Measurements from ENCODE around the gene CAMKMT. TPM values are rescaled to one million over a fixed set of nuclear protein-coding genes. Genes with fewer than 3 reads are reported as not detected.

The CAMKMT gene
- polyA plus RNA-seq (2013, experiment 1 of 2; ENCODE audit: insufficient read length) = 3.9 TPM
- 3.8 TPM for polyA plus RNA-seq (2013, experiment 2 of 2; ENCODE audit: insufficient read length)

DNA sequence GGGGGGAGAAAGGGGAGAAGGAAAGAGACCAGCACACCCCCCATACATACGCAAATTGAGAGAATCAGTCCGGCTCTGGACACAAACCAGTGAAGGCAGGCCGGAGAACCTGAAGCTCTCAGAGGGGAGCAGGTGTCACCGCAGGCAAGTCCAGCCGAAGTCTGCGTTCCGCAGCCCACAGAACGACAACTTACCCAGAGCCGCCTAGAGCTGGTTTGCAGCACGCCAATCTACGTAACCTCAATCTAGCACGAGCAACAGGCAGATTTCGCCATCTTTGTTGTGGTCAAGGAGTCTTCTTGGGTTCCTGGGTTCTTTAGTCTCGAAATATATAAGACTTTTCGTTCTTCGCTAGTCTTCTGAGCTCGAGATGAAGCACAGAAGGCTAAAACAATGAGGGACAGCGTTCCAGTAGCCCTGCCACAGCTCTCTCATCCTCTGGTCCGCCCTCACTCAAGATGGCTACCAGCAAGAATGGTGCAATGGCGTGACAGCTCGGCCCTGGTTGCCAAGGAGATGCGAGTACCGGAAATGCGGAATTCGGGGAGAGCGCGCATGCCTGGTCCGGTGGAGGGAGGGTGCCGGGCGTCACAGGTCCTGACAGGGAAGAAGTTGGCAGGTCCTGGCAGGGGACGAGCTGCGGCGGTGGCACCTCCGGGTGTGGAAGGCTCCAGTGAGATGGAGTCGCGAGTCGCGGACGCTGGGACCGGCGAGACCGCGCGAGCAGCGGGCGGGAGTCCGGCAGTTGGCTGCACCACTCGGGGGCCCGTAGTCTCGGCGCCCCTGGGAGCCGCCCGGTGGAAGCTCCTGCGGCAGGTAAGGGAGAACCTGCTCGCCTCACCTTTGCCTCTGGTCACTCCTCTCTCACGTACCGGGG lies at the start of gene CAMKMT, which contains the start of gene PREPL:
TSS of gene CAMKMT (plus strand) at position 618 of the 877 bp plus-strand sequence.
TSS of gene PREPL (minus strand) at position 165 of the 877 bp plus-strand sequence. CDS start 15,152 bp downstream, outside the sequence.
- peak; percentile 97 for DNase-seq

GRCh38 chr2:44314362-44314761 lies 47.4 kb upstream of the CAMKMT start:
- DNase-seq = no peak

DNA sequence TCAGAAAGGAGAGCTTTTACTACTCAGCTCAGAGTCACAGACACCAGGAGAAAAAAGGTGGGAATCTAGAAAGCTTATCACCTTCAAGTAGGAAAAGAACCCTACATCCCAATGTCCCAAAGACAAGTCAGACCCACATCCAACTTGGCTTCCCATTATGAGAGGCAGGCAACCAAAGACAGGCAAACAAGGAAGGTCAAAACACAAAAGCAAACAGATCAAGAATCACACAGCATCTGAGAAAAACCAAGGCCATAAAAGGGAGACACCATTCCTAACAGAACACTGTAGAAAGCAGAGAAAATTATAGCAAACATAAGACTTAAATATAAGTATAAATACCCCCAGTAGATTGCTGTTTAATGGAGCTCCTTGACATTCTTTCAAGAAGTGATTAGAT lies 45.8 kb upstream of the CAMKMT start:
- DNase-seq = no peak

GRCh38 chr2:44320832-44321231 lies 40.9 kb upstream of the CAMKMT start:
- no peak for DNase-seq

DNA sequence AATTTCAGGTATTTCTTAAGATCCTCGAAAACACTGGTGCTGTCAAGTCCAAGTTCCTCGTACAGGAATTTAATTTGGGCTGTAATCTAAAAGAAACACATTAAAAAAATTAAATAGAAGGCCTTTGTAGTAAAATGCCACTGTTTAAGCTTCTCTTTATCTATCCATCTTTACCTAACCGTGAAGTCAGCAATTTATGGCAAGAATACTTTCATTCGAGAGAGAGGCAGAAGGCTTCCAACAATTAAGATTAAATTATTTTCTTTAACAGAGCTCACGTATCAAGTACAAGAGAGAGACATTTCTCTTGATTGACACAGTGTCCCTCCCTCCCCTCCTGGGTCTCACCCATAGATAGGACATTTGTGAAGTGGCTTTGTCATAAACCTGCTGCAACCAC lies 40.4 kb upstream of the CAMKMT start:
- no peak for DNase-seq

GRCh38 chr2:44324971-44325426 lies 36.7 kb upstream of the CAMKMT start:
- peak; percentile 41 for DNase-seq

GRCh38 chr2:44325897-44326296 lies 35.9 kb upstream of the CAMKMT start:
- no peak for DNase-seq

GRCh38 chr2:44326548-44327264 lies 35.0 kb upstream of the CAMKMT start:
- no peak for DNase-seq

DNA sequence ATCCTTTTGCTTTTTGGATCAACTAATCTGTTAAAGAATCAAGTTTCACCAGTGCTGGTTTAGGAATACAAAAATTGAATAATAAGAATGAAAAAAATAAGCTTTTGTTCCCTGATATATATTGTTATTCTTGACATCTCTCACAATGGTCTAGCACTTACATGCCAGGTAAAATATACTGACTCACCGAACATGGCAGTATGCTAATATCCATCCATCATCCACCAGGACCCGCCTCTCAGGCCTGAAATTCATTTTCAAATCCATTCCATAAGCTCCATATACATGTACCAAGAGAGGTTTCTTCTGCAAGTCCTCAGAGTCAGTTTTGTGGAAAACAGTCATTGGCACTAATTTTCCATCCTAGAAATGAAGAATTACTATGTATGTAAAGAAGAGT lies 33.0 kb upstream of the CAMKMT start:
- DNase-seq = no peak

- no peak for DNase-seq
Observed at GRCh38 chr2:44329343-44329742, 32.4 kb upstream of the CAMKMT start.

- DNase-seq = peak; percentile 11
Observed at GRCh38 chr2:44330801-44331200, 30.9 kb upstream of the CAMKMT start.

DNA sequence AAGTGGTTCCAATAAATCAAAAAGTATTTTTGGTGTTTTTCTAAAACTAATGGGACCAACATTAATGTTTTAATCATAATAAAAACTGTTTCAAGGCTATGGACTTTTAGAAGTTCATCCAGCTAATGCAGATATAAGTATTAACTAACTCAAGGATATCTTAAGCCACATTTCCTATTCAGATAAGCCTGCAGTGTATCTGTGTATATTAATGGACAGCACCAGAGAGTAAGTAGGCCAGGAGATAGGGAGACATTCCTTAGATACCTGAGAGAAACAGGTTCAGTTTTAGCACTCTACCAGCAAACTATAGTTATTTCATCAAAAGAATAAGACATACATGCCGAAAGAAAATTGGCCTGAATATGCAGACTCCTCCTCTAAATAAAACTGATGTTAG lies 27.8 kb upstream of the CAMKMT start:
- DNase-seq = no peak

DNA sequence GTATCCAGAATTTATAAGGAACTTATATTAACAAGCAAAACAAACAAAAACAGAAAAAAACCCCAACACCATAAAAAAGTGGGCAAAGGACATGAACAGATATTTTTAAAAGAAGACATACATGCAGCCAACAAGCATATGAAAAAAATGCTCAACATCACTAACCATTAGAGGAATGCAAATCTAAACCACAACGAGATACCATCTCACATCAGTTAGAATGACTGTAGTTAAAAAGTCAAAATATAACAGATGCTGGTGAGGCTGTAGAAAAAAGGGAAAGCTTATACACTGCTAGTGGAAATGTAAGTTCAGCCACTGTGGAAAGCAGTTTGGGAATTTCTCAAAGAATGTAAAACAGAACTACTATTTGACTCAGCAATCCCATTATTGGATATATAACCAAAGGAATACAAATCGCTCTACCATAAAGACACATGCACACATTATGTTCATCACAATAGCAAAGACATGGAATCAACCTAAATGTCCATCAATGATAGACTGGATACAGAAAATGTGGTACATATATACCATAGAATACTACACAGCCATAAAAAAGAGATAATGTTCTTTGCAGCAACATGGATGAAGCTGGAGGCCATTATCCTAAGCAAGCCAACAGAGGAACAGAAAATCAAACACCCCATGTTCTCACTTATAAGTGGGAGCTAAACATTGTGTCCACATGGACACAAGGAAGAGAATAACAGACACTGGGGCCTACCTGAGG lies 25.8 kb upstream of the CAMKMT start:
- DNase-seq = peak; percentile 16

DNA sequence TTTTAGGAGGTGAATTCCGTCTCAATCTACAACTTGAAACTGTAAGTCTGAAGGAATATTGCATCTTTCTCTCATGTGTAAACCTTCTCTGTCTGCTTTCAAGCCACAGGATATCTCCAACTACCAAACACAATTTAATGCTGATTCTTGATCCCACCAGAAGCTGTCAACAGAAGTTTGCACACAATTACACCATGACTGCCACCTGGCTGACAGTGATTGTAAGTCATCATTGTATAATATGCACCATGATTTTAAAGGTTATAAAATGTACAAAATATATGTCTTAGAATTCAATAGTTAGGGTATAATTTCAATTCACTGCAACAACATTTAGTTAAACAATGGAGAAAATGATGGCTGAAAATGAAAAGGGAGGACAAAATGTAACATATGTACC lies 18.9 kb upstream of the CAMKMT start:
- no peak for DNase-seq

DNA sequence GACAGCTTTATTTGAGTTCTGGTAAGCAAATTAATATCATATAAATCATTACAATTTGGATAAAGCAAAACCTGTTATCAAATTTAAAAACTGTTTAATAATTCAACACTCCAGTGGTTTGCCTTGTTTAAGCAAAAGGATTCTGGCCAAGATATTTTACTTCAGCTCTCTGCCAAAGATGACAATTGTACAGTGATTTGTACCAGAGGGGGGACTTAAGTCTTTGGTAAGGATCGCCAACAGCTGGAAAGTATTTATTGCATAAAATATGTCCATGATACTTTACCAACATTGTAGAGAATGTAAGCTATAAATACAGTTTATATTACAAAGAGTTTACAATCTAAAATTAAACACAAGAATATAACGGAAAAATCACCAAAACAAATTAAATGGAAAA lies 14.2 kb upstream of the CAMKMT start:
- DNase-seq = no peak

DNA sequence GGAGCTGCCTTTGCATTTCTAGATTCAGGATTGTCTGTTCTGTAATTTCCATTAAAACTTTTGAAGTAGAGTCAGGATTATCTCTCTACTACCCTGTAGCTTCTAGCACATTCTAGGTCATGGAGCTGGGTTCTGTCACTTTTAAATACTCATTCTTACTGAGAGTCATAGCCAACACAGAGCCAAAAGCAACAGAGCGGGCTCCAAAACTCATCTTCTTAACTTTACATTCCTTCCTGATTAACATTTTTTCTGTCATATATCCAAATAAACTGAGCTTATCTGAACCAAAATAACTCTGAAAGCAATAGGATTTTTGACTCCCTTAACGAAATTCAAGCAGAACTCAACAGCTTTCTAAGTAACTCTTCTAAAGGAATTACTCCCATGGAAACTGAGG lies 13.3 kb upstream of the CAMKMT start:
- DNase-seq = peak; percentile 46

GRCh38 chr2:44349506-44349905 lies 12.2 kb upstream of the CAMKMT start:
- no peak for DNase-seq

DNA sequence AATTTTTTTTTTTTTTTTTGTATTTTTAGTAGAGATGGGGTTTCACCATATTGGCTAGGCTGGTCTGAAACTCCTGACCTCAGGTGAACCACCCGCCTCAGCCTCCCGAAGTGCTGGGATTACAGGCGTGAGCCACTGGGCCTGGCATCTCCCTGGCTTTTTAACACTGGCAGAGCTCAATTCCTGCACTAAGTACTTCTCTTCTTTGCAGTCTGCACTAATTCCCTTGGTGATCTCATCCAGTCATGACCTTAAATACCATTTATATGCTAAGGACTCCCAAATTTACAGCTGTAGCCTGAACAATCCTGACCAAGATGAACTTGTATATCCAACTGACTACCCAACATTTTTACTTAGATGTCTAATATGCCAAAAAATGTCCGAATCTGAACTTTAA lies 10.7 kb upstream of the CAMKMT start:
- DNase-seq = peak; percentile 27

DNA sequence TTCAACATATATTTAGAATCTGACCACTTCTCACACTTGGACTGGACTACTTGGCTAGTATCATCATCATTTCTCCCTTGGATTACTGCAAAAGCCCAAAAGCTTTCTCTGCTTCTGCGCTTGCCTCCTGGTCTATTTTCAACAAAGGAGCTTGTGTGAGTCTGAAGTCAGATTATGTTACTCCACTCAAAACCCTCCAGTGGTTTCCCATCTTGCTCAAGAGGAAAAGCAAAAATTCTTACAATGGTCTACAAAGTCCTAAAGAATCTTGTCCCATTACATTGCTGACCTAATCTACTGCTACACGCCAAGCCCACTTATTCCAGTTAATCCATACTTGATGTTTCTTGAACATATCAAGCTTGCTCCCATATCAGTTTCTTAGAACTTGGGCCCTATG lies 10.1 kb upstream of the CAMKMT start:
- no peak for DNase-seq

DNA sequence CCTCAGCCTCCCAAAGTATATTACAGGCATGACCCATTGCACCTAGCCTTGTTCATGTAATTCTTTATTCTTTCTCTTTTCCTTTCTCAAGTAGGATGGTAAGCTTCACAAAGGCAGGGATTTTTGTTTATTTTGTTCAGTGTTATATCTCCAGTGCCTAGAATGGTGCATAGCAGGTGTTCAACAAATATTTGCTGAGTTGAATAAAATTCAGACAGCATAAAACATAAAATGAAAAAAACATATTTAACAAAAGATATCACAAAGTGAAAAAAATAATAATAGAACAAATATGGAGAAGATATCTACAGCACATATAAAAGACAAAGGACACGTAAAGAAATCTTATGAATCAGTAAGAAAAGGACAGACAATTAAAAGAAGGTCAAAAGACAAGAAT lies 9.2 kb upstream of the CAMKMT start:
- no peak for DNase-seq

- no peak for DNase-seq
Observed at GRCh38 chr2:44354761-44355160, 7.0 kb upstream of the CAMKMT start.

DNA sequence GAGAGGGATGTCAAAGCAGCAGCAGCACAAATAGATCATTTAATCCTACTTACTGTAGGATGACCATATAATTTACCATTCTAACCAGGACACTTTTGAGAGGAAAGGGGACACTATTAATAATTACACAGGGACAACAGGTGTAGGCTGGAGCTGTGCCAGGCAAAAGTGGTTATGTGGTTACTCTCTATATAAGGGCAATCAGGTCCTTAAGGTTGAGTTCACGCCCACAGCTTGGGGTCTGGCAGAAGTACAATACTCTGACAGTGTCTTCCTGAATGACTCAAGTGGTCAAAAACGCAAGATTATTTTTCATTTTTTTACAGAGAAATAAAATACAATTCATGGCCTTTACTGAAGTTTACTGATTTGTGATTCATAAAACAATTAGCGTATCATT lies 3.2 kb upstream of the CAMKMT start:
- peak; percentile 30 for DNase-seq

All from fibroblast of skin of abdomen (primary cell).